NCI-H2227 (cell line): ENCODE results near the gene CCR5AS.
A peak's percentile ranks its signal among the peaks of the same experiment; 100 is the strongest.
"Not testable (repeated sequence)": the region's sequence is repeated elsewhere in the genome, so short reads cannot be mapped to it uniquely, and the experiment has no call there.

Experiments used
- DNase-seq: peaks from one replicate; lab custom pipeline; 2025; ENCODE audit not compliant: unreplicated experiment; lab: John Stamatoyannopoulos, UW

CCR5AS gene

GRCh38 chr3:46406788-46407611, at the start of gene CCR5AS, which contains the start of gene CCRL2:
Gene CCR5AS, minus strand, starts transcription at chr3:46407066.
Gene CCRL2, plus strand, starts transcription at chr3:46407259. Its CDS starts 821 bp downstream, at chr3:46408080.
- no peak for DNase-seq

DNA sequence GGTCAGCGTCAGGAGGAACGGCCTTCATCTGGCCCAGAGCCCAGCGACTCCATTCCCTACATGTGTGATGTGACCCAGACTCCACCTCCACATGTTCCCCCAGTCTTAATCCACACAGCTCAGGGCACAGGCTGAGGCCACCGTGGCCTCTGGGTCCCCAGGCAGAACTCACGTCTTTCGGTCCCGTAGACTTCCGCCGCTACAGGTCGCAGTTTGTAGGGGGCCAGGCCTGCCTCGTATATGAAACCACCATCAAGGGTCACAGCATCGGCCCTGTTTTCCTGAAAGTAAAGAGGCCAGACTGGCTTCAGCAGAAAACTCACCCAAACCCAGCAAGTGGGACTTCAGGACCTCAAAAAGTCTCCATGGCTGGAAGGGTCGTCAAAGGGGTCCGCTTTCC, 49.3 kb upstream of the CCR5AS start:
- DNase-seq, result no peak

DNA sequence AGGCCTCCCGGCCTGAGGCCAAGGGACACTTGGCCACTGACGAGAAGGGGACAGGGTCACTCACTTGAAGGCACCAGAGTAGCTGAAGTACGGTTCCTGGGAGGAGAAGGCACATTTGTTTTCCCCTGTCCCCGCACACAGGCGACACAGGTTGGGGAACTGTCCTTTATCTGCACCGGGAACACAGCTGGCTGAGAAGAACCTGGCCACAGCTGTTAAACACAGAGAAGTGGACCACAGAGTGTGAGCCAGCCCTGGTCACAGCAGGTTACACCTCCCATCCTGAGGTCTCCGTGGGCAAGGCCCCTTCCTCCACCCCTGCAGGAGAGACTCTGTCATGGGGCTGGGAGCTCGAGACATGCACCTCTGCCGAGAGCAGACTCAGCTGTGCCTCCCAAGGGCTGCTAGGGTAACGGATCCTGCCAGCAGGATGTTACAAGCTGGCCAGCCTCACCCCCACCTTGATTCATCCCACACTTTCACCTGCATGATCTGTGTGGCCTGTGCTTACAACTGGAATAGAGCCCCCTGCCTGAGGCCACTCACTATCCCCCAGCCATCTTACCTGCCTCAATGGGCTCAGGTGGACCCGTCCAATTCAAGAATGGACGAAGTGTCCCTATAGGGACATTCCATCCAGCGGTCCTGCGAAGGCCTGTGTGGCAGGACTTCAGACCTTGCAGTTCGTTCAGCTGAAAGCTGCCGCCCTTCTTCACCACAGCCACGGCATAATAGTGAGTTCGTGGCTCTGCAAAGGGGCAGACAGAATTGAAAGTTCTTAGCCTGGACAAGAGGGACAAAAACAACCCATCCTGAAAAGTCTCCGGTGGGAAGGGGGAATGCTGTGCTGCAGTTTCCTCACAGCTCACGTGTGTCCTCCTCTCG, 48.6 kb upstream of the CCR5AS start:
- no peak for DNase-seq

DNA sequence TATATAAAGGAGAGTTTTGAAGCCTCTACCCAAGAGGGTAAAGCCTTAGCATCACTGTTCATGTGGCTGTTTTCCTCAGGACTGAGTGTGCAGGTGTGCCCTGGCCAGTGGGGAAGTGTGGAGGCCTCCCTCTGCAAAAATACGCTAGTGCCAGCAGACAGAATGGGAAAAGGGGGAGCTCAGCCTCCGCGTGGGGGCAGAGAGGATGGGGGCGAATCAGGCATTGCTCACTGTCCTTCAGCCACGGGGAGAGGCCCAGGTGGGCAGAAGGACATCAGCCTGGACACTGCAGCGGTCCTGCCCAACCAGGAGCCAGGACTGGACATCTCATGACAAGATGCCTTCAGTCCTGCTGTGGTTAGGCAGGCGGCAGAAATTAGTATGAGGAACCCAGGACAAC, 47.7 kb upstream of the CCR5AS start:
- no peak for DNase-seq

DNA sequence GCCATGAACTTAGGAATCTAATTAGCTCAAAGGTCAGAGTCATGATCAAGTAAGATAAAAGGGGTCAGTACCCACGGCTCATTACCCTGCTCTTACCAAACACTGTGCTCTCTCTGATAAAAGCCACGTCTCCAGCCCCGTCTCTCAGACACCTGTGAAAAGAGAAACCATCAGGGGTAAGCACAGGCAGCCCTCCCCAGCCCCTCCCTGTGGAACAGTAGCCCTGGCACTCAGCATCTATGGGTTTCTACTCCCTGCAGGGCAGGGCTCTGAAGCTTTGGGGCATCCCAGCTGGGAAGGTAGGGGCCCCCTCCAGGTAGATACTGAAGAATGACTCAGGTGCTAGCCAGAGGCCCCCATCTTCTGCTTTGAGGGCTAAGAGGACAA, 47.3 kb upstream of the CCR5AS start:
- DNase-seq, result no peak

DNA sequence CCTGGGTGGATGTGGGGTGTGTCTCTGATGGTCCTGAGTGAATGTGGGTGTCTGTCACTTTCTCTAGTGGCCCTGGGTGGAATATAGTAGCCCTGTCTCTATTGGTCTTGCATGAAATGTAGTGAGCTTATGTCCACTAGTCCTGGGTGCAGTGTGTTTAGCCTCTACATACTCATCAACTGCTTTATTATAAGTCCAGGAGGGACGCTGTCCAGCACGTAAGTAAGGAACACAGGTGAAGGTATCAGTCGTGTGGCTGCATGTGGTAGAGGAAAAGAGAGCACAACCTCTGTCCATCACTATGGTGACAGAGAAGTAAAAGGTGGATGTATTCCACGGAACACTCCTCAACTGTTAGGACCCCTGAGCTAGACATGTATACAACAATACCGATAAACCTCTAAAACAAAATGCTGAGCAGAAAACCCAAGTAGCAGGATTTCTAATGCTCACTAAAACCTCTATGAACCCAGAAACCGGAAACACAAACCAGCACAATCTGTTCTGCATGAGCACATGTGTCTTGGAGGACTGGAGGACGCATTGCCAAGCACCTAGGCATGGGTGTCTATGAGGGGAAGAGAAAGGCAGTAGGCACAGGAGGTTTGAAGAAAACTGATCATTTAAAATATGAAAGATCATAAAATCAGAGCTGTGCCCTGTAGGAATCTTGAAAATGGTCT, 46.8 kb upstream of the CCR5AS start:
- no peak for DNase-seq

GRCh38 chr3:46449755-46450552, 43.1 kb upstream of the CCR5AS start:
- DNase-seq, result no peak

DNA sequence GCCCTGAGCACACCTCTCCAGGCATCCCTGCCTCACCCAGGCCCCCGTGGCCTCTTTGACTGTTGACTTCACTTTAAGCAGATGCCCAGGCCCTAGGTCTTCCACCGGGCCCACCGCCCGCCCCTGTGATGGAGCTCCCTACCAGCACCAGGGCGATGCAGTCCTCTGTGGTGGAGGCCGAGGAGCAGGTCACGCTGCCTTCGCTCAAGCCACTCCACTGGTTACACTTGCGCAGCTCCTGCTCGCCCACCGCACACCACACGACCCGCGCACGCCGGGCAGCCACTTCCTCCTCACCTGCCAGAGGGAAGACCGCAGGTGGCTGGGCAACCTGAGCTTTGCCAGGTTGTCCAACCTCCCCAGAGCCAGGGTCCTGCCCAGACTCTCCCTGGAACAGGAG, 41.9 kb upstream of the CCR5AS start:
- no peak for DNase-seq

- DNase-seq, result no peak
These were observed 40.5 kb upstream of the CCR5AS start for GRCh38 chr3:46447228-46447985.

DNA sequence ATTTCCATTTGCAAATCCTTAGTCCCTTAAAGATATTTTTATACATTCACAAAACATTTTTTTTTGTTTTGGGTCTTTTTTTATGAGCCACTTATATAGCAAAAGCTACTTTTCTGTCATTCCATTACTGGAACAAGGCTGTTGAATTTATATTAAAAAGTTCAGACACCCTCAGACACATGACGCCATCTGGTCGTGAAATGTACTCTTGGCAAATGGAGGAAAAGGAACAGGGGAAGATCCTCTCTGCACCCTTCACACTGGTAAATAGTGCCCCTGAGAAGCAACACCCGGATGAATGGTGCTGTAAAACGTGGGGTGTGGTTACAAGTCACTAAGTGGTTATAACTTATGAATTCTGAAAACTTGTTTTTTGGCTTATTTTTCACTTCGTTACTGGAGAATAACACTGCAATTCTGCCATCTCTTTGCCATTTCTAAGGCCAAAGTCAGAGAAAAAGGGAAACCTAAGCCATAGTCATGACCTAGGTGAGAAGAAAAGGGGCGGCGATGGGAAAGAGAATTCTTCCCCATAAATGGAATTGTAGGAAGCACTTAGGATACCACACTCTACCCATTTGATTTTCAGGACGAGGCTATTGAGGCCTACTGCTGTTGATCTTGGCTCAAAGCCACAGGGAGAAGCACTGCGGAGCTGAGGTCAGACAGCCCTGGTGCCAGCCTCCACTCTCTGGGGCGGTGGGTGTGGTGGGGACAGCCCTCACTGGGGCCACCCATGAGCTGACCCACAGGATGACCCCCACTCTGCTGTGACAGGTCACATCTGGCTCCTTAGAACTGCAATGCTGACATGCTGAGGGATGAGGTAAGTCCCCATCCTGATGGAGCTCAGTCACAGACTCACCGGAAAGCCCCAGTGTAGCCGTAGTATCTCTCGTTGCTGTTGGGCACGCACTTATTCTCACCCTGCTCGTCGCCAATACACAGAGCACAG, 36.0 kb upstream of the CCR5AS start:
- DNase-seq, result peak; percentile 58

DNA sequence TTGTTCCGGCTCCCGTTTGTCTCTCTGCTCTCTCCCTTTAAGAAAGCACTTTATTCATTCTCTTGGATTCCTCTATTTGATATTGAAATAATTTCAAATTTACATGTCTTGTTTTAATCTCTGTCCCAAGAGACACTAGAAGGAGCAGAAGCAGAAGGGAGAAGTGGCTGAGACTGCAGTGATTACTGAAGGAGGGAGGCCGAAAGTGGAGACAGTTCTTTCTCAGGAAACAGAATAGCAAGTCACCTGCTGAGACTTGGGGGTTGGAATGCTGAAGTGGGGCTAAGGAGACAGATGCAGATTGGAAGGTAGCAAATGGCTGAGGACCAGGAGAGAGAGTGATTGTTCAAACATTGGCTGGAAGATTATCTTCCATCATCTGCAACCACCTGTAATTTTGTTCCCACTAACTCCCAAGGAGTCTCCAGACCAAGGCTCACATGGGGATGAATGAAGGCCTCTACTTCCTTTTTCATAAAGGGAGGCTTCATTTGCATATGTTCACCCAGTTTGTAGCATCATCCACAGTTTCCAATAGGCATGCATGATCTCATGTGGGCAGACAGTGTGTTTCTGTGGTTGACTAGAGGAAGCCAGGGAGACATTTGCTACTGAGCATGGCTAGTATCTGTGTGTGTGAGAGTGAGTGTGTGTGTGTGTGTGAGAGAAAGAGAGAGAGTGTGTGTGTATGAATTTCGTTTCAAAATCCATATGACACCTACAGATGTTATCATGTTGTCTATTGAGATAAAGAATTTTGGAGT, 33.8 kb upstream of the CCR5AS start:
- DNase-seq, result no peak

DNA sequence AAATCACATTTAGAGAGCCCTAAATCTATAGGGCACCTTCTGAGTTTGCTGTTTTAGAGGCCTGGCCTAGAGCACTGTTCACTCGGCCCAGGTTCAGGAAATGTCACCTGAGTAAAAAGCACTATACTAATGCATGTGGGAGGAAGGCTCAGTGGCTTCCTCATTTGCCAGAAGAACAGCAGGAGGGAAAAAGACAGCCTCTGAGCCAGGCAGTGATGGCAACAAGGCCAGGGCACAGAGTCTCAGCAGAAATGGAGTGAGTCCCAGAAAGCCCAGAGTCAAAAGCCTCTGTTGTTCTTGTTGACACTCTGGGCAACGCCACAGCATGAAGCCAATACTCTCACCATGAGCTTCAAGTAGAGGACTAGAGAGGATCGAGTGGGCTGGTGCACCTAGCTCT, 32.0 kb upstream of the CCR5AS start:
- DNase-seq, result no peak

DNA sequence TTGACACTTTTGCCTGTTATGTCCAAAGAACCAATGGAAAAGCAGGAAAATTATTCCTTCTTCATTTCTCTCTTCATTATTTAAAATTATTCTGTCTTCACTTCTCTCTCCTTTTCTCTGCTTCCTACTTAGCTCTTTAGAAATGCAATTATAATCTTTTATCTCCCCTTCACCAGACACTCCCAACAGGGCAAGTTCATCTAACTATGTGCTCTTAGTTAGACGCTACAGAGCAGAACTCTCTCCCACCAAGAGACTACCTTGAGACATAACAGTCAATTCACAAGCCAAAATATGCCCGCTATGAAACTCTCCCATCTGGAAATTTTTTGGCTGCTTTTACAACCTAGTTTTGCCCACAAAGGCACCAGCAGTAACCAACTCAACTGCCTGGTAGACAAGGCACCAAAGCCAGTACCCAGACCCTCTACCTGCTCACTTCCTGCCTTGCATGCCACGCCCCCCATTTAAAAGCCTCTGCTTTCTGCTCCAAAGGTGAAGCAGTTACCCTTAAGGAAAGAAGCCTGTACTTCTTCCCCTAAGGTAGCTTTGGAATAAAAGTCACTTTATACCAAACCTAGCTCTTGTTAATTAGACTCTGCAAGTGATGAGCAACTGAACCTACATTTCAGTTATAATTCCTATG, 28.3 kb upstream of the CCR5AS start:
- no peak for DNase-seq

GRCh38 chr3:46433841-46434240, 27.0 kb upstream of the CCR5AS start:
- DNase-seq, result no peak

DNA sequence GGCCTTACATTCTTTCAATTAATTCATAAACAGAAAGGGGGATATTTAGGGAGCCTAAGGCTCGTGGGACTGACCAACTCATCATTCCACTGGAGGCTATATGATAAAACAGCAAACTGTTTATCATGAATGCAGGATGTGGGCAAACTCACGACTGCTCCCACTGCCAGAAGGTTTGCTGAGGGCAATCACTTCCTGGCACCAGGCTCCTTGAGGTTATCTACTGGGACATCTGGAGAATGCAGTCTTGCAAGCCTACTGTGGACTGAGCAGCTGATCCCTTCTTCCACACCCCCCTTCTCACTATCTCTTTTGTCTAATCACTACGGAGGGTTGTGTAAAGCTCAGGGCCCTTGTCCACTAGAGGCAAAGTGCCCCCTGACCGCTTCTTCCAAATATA, 26.3 kb upstream of the CCR5AS start:
- not testable (repeated sequence) for DNase-seq

- DNase-seq, result not testable (repeated sequence)
These were observed 25.0 kb upstream of the CCR5AS start for GRCh38 chr3:46431905-46432304.

- not testable (repeated sequence) for DNase-seq
These were observed 24.0 kb upstream of the CCR5AS start for GRCh38 chr3:46430879-46431278.

DNA sequence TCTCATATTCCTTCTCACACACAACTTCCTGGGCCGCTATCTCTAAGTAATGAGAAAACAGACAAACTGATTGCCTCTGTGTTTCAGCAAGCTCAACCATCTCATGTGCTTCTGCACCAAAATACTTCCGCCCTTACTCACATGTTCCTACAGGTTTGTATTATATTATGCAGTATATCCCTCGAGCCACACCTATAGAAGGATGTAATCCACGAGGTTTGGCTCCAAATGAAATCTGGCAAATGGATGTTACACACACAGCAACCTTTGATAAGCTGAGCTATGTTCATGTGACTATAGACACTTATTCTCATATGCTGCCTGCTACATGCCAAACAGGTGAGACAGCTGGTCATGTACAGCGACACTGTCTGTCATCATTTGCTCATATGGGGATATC, 22.8 kb upstream of the CCR5AS start:
- DNase-seq, result no peak
